Gastrocnemius medialis (tissue), 4 donors: ENCODE data around the gene CALCA. TPM values are rescaled to one million over a fixed set of nuclear protein-coding genes. Genes with fewer than 3 reads are reported as not detected.

Source experiments
- ATAC-seq, 2 donors: fragments of 150-250 bp; one replicate each; pipeline ENCODE4 v1.9.1; 2016
- DNase-seq, 2 donors: peaks; one replicate each; pipeline ENCODE4 v3.0.0-alpha.2; 2019
- H3K27ac ChIP-seq, 4 donors: fragments of 200-600 bp; sonication (generic); 1 replicate in 1 of 4; 2 replicates in 3 of 4; pipeline ENCODE4 v1.5.1; 2016 to 2018; ENCODE audit warnings: mild to moderate bottlenecking in 2 of 4, moderate library complexity in 1 of 4
- H3K27me3 ChIP-seq, 3 donors: fragments of 200-600 bp; sonication (generic) in 2 of 3; 1 replicate in 1 of 3; 2 replicates in 2 of 3; pipeline versions ENCODE4 v1.5.1 to v1.6.0; 2016 to 2019; ENCODE audit warnings: mild to moderate bottlenecking in 1 of 3, moderate library complexity in 1 of 3
- H3K36me3 ChIP-seq, 2 donors: fragments of 200-600 bp; sonication (generic) in 1 of 2; one replicate each; pipeline ENCODE4 v1.5.1; 2017 to 2018
- H3K4me1 ChIP-seq, 2 donors: fragments of 200-600 bp; sonication (generic) in 1 of 2; one replicate each; pipeline ENCODE4 v1.5.1; 2016 to 2017; ENCODE audit warnings: mild to moderate bottlenecking in 2 of 2
- H3K4me3 ChIP-seq, 4 donors: fragments of 200-600 bp; sonication (generic) in 3 of 4; 1 replicate in 1 of 4; 2 replicates in 3 of 4; pipeline ENCODE4 v1.5.1; 2016 to 2019; ENCODE audit warnings: mild to moderate bottlenecking in 2 of 4
- H3K9me3 ChIP-seq, 3 donors: fragments of 200-600 bp; sonication (generic) in 2 of 3; 1 replicate in 1 of 3; 2 replicates in 2 of 3; pipeline ENCODE4 v1.5.1; 2016 to 2019
- CTCF ChIP-seq, 5 experiments: fragments of 450-650 bp in 3 of 5; fragments of 200-600 bp in 2 of 5; sonication (generic) in 2 of 5; IDR thresholded peaks in 4 of 5; conservative IDR thresholded peaks in 1 of 5; 1 replicate in 4 of 5; 2 replicates in 1 of 5; pipeline ENCODE4 v1.5.1; 2016 to 2019; ENCODE audit warnings: antibody characterized with exemption in 5 of 5, mild to moderate bottlenecking in 3 of 5, moderate library complexity in 3 of 5
- POLR2A ChIP-seq, 2 donors: fragments of 450-650 bp; IDR thresholded peaks; one replicate each; pipeline ENCODE4 v1.6.1; 2017; ENCODE audit warnings: antibody characterized with exemption in 2 of 2, mild to moderate bottlenecking in 2 of 2, moderate library complexity in 2 of 2
- in situ Hi-C, 4 donors: fragments of 200-750 bp; cut with MboI; loops; one replicate each; pipeline versions ENCODE4 v1.15.0 to v1.8.0; 2017; ENCODE audit warnings: low sequenced_read_pairs in 4 of 4
- intact Hi-C: fragments of 100-400 bp; cut with DNase I; formaldehyde crosslinking; loops from one replicate; pipeline ENCODE4 v1.15.1; 2023; ENCODE audit warnings: low total_unique reads
- total RNA-seq, 4 donors: library from RNA; depleted of rRNA; stranded (reverse); fragments of >200 nt; gene quantifications; one replicate each; pipeline versions ENCODE4 v1.1.0 to v1.2.3, GENCODE V29; 2016

The CALCA gene
- total RNA-seq, 4 donors from 2014 or later = not detected

- DNase-seq (no peak), ATAC-seq (no peak)
- intact Hi-C loops = no loop called here
- Histone ChIP-seq H3K27ac (no peak overlapping the region), H3K4me1 (no peaks in the 10 kb centered on the region), H3K36me3 (no peaks in the 10 kb centered on the region), H3K27me3 (no peaks in the 10 kb centered on the region), H3K9me3 (no peaks in the 10 kb centered on the region), H3K4me3 (no peak overlapping the region)
- in situ Hi-C loops = no loop called here
- TF ChIP-seq CTCF (IDR thresholded peaks at IDR 0.05 in 4 of 5, conservative IDR thresholded peaks at IDR 0.05 in 1 of 5) = no peak
- TF ChIP-seq POLR2A (IDR thresholded peaks at IDR 0.05) = no peak
Observed at GRCh38 chr11:14949437-14950147, 22.6 kb downstream of the CALCA start.

GRCh38 chr11:14942745-14943144 lies 29.4 kb downstream of the CALCA start:
- H3K27me3 ChIP-seq = no peaks in the 10 kb centered on the region
- intact Hi-C loops = no loop called here
- no peaks in the 10 kb centered on the region for H3K36me3 ChIP-seq
- TF ChIP-seq POLR2A (IDR thresholded peaks at IDR 0.05) (no peak), CTCF (IDR thresholded peaks at IDR 0.05 in 4 of 5, conservative IDR thresholded peaks at IDR 0.05 in 1 of 5) (no peak)
- DNase-seq (no peak), ATAC-seq (no peak)
- H3K27ac ChIP-seq = no peak overlapping the region
- H3K4me1 ChIP-seq = no peaks in the 10 kb centered on the region
- no peak overlapping the region for H3K4me3 ChIP-seq
- no peaks in the 10 kb centered on the region for H3K9me3 ChIP-seq
- in situ Hi-C loops = no loop called here

DNA sequence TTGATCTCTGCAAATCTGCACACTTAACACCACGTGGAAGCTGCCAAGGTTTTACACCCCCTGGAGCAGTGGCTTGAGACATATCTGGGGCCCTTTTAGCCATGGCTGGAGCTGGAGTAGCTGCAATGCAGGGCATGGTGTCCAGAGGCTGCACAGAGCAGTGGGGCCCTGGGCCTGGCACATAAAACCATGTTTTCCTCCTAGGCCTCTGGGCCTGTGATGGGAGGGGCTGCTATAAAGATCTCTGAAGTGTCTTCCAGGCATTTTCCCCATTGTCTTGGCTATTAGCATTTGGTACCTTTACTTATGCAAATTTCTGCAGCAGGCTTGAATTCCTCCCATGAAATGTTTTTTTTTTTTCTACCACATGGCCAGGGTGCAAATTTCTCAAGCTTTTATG lies 33.2 kb downstream of the CALCA start:
- Histone ChIP-seq H3K4me1 (no peaks in the 10 kb centered on the region), H3K27me3 (no peaks in the 10 kb centered on the region), H3K9me3 (no peaks in the 10 kb centered on the region), H3K4me3 (no peak overlapping the region), H3K36me3 (no peaks in the 10 kb centered on the region), H3K27ac (no peak overlapping the region)
- DNase-seq (no peak), ATAC-seq (no peak)
- in situ Hi-C loops (no loop called here), intact Hi-C loops (no loop called here)
- TF ChIP-seq POLR2A (IDR thresholded peaks at IDR 0.05) (no peak), CTCF (IDR thresholded peaks at IDR 0.05 in 4 of 5, conservative IDR thresholded peaks at IDR 0.05 in 1 of 5) (no peak)

DNA sequence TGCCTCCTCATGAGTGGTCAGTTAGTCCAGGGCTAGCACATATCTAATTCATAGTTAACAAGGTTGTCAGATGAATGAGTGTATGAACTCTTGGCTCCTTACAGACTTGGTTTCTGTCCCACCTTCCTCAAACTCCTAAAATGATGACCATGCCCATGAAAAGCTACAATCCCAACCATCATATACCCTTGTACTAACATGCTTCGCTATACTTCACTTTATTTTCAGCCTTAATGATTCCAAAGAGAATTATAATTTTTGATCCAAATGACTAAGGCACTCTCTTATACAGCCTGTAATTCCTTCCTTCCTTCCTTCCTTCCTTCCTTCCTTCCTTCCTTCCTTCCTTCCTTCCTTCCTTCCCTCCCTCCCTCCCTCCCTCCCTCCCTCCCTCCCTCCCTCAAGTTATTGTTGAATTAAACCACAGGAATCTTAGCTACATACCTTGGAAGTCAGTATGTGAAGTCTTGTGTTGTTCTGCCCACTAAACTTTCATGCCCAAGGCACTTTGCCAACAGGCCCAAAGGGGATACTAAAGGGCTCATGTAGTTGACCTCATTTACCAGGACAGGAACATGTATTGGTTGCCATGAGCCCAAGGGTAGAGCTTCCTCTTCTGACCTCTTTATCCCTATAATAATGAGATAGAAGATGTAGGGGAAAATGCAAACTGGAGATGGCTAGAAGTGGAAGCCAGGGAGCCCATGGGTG lies 37.4 kb downstream of the CALCA start:
- no peaks in the 10 kb centered on the region for H3K4me1 ChIP-seq
- H3K36me3 ChIP-seq = no peaks in the 10 kb centered on the region
- no peak for TF ChIP-seq CTCF (IDR thresholded peaks at IDR 0.05 in 4 of 5, conservative IDR thresholded peaks at IDR 0.05 in 1 of 5)
- TF ChIP-seq POLR2A (IDR thresholded peaks at IDR 0.05) = no peak
- no peaks in the 10 kb centered on the region for H3K27me3 ChIP-seq
- H3K9me3 ChIP-seq = no peaks in the 10 kb centered on the region
- H3K4me3 ChIP-seq = no peak overlapping the region
- in situ Hi-C loops (no loop called here), intact Hi-C loops (no loop called here)
- no peak for ATAC-seq
- no peak overlapping the region for H3K27ac ChIP-seq
- no peak for DNase-seq
